GM18505 (cell line): ENCODE data around the gene KMT2C.
A peak's percentile ranks its signal among the peaks of the same experiment; 100 is the strongest.

Experiments used
- ATAC-seq: cut with Tn5 transposase; IDR thresholded peaks from one replicate; pipeline ENCODE4 v1.9.1; 2021; ENCODE audit not compliant: unreplicated experiment
- POLR2A ChIP-seq: IDR thresholded peaks from 4 replicates; pipeline ENCODE4 v1.6.1; 2011; ENCODE audit warnings: borderline replicate concordance; ENCODE audit not compliant: insufficient read depth, insufficient read length; ENCODE audit errors: extremely low read depth

Gene KMT2C

DNA sequence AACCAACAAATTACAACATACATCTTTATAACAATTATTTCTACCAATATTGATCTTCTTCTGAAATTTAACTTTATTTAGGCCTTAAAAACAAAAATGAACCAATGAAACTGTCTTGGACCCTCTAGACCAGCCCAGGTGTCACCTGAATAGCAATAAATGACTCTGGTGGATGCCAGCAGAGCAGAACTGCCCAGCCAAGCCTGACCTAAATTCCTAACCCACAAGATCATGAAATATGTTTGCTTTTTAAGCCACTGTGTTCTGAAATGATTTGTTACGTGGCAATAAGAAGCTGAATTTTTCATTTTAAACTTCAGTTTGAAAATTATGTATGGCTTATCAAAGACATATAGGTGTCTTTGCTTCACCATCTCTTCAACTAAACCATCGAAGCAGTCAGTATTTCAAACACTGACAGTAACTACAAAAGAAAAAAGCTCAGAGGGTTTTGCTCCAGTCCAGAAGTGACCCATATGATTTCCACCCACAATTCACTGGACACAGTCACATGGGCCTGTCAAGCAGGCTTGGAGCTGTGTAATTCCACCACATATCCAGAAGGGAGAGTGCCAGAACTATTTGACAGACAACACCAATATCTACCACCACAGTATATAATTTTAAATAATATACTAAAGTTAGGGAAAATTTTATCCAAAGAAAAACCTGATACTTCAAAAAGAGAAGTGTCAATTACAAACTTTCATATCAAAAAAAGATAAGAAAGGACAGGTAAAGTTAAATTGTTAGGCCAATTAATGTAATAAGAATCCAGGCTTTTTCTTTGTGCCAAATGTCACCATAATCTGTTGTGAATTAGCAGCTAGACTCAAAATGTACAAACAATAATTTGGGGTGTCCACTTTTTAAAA lies 94.5 kb downstream of the KMT2C start:
- ATAC-seq: peak; percentile 71
- TF ChIP-seq POLR2A: no peak

DNA sequence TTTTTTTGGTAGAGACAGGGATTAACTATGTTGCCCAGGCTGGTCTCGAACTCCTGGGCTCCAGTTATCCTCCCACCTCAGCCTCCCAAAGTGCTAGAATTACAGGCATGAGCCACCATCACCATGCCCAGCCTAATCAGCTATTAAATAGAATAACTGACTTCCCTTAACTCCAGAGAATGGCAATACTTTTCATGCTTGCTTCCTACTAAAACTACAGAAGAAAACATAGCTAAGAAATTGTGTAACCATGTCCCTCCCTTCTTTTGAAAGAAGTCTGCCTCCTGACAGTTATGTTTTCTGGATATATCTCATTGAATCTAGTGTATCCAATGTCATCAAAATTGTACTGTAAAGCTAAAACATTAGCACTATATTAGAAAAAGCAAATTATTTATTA lies 95.6 kb downstream of the KMT2C start:
- TF ChIP-seq POLR2A: no peak
- no peak for ATAC-seq

DNA sequence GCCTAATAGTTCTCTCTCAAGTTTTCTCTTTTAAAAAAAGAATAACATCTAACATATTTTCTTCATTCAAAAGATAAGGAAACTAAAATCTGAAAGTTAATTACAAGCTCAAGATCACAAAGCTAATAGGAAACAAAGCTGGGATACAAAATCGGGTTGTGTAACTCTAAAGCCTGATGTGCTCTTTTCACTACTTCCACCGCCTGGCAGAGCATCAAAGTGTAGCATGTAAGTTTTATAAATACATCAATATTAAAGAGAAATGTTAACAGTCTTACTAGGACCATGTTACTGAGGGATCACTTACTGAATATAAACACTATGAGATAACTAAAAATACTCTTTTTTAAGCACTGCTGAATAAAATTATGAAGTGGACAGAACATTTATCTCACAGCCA lies 97.2 kb downstream of the KMT2C start:
- TF ChIP-seq POLR2A: no peak
- ATAC-seq: no peak

DNA sequence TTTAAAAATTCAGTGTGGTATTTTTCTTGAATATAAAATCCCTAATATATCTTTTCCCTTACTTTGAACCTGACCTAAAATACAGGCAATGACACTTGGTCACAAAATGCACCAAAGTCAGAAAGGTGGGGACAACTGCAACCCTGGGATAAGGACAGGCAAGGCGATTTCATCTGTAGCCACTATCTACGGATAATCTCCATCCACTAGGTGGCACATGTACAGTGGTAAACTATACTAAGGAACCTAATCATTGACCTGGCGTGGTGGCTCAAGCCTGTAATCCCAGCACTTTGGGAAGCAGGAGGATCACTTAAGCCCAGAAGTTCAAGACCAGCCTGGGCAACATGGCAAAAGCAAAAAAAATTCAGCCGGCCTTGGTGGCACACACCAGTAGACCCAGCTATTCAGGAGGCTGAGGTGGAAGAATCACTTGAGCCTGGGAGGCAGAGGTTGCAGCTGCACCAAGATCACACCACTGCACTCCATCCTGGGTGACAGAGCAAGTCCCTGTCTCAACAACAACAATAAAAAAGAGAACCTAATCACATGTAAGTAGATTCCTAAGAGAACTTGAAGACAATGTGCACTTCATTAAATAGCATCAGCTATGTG lies 98.9 kb downstream of the KMT2C start:
- TF ChIP-seq POLR2A: no peak
- ATAC-seq: no peak

DNA sequence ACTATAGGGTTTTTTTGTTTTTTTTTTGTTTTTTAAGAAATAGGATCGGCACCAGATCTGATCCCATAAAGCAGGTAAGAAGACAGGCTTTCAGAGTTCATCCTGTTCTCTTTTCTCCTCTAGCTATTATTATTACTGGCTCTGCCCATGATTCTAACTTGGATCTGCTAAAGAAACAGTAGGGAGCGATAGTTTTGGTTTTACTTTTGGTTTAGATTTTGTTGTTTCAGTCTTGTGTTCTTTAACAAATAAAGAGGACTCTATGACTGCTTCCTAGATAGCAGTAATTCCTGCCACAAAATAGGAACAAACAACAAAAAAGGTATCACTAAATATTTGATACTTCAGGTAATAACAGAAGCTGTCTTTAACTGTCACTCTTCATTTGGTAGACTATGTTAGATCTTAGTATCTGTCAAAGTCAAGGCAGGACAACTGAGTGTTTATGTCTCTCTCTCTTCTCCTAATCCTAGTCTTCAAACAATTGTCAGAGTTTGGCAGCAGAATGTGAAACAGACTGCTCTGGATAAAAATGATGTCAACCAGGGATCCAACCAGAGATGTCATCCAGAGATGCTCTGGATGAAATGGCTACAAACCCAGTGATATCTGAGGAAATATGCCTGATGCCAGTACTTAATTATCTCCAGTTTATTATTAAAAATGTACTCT lies 99.8 kb downstream of the KMT2C start:
- no peak for ATAC-seq
- TF ChIP-seq POLR2A: no peak

DNA sequence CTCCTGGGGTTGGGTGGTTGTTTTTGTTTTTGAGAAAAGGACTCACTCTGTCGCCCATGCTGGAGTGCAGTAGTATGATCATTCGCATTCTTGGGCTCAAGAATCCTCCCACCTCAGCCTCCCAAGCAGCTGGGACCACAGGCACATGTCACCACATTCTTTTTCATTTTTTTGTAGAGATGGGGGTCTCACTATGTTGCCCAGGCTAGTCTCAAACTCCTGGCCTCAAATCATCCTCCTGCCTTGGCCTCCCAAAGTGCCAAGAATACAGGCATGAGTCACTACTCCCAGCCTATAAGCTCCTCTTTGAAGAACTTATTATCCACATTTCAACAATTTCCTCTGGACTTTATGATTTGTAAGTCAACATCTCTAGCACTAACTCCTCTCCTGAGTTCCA lies 102.7 kb downstream of the KMT2C start:
- no peak for TF ChIP-seq POLR2A
- no peak for ATAC-seq

DNA sequence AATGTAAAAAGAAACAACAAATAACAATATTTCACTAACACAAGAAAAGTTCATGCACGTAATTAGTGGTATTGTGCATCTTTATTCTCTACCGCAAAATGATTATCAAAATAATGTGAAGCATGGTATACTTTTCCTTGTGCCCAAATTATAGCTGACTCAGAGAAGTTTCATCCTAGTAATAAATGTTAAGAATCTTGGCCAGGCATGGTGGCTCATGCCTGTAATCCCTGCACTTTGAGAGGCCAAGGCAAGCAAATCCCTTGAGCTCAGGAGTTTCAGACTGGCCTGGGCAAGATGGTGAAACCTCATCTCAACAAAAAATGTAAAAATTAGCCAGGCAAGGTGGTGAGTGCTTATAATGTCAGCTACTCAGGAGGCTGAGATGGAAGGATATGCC lies 105.0 kb downstream of the KMT2C start:
- TF ChIP-seq POLR2A: no peak
- no peak for ATAC-seq

DNA sequence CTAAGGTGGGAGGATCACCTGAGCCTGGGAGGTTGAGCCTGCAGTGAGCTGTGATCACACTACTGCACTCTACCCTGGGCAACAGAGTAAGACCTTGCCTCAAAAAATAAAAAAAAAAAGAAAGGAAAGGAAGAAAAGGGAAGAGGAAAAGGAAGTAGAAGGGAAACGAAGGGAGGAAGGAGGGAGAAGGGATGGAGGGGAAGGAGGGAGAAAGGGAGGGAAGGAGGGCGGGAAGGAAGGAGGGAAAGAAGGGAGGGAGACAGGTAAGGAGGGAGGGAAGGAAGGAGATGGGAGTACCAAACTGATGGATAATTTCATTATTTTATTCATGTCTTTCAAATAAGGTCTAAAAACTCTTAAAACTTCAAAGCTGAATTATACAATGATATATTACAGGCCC lies 106.3 kb downstream of the KMT2C start:
- ATAC-seq: no peak

DNA sequence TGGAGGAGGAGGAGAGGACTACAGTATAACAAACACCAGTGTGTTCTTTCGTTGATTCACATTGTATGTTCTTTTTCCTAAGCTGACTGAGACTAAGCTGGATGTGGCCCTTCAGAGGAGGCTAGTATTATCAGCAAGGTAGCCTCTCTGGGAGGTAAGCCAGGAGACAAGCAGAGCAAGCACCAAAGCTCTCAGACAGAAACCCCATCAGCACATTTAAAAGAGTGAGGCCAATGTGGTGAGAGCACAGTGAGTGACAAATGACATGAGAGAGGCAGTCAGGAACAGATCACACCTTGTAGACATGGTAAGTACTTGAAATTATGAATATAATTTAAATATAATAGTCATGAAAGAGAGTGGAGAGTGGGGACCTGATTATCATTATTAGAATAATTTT lies 107.6 kb downstream of the KMT2C start:
- TF ChIP-seq POLR2A: no peak
- ATAC-seq: no peak

More for the DNA sequence above, 106.3 kb downstream of the KMT2C start:
- TF ChIP-seq POLR2A: no peak

DNA sequence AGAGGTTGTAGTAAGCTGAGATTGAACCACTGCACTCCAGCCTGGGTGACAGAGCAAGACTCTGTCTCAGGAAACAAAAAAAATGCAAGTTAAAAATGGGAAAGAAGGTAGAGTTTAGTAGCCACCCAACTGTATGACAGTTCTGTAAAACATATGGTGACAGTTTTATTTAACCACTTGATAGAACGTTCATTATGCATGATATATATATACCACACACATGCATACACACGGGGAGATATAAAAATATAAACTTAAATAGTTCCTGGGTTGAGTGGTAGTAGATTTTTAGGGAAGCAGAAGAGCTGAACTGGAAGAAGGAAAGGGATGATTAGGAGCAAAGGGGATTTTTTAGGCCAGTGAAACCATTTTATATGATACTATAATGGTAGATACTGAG lies 120.0 kb downstream of the KMT2C start:
- TF ChIP-seq POLR2A: no peak
- ATAC-seq: no peak

DNA sequence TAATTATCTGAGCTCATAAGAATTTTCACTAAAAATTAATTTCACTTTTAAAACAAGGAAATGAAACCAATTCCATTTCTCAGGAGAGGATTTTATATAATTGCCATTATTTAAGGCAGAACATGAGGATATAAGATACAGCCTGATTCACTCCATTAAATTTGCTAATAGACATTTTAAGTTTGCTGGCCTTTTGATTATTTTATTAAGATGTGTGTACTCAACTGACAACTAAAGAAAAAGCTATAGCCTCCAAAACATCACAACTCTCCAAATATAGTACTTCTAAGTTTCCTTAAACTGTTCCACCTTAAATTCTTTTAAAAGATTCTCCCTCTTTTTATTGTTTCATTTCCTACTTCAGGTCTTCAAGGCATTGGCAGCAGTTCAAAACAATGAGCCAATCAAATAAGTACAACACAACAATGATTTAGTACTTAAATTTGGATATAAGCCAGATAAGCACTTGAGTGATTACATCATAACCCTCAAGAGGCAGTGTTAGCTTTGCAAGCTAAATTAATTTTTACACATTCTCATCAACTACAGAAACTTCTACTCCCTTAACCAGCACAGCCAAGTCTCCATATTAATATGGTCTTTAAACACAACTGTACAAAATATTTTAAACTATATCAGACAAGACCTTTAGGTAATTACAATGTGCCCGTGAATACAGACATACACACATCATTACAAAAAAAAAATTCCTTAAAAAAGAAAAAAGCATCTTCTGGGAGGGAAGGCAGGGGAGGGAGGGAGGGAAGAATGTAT lies 121.8 kb downstream of the KMT2C start:
- no peak for TF ChIP-seq POLR2A
- no peak for ATAC-seq

DNA sequence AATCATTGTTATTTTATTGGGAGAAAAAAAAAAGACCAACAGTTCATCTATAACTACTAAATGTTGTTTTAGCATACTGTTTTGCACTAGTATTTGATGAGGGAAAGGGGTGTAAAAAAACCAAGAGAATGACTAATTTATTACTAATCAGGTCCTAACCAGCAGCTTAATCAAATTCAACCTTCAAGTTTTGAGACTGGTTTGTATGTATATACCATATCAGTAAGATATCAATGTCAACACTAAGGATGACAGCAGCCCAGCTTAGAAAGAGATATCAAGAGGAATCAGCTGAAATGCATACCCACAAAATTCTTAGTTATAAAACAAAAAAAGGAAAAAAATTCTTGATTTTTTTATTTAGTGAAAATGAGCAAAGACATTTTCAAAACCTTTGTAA lies 122.6 kb downstream of the KMT2C start:
- TF ChIP-seq POLR2A: no peak
- ATAC-seq: no peak

DNA sequence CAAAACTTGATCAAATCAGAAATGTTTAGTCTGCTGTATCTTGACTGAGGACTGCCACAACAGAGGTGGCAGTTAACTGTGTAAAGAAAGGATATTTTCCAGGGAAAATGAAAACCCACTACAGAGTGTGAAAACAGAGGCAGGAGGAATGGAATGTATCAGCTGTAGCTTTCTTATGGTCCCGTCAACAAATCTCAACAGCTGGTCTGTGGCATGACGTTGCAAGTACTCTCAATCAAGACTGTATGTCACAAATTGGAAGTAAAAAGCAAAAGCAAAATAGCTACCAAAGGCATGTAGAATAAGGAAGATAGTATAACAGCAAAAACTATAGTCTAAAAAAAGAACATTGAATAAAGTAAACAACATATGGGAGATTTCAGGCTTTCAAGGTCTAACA lies 123.5 kb downstream of the KMT2C start:
- no peak for ATAC-seq

More for the DNA sequence above, 123.5 kb downstream of the KMT2C start:
- TF ChIP-seq POLR2A: no peak
